Measurements from ENCODE around the gene BTBD1.

BTBD1 gene

GRCh38 chr15:83066734-83067637, at the start of gene BTBD1:
TSS of gene BTBD1 (minus strand) at chr15:83067252. CDS start at chr15:83067151, 101 bp downstream.
- peak; percentile 96 for DNase-seq

GRCh38 chr15:83115831-83116565, 48.9 kb upstream of the BTBD1 start:
- DNase-seq: no peak

GRCh38 chr15:83115410-83115809, 48.4 kb upstream of the BTBD1 start:
- no peak for DNase-seq

- DNase-seq: no peak
Observed at GRCh38 chr15:83114856-83115255, 47.8 kb upstream of the BTBD1 start.

- no peak for DNase-seq
Observed at GRCh38 chr15:83113881-83114674, 47.0 kb upstream of the BTBD1 start.

- DNase-seq: no peak
Observed at GRCh38 chr15:83112956-83113299, 45.9 kb upstream of the BTBD1 start.

- DNase-seq: peak; percentile 64
Observed at GRCh38 chr15:83112233-83112955, 45.3 kb upstream of the BTBD1 start.

GRCh38 chr15:83111149-83111548, 44.1 kb upstream of the BTBD1 start:
- no peak for DNase-seq

GRCh38 chr15:83110381-83110780, 43.3 kb upstream of the BTBD1 start:
- no peak for DNase-seq

GRCh38 chr15:83109532-83109931, 42.5 kb upstream of the BTBD1 start:
- no peak for DNase-seq

GRCh38 chr15:83108266-83109219, 41.5 kb upstream of the BTBD1 start:
- peak; percentile 36 for DNase-seq

- no peak for DNase-seq
Observed at GRCh38 chr15:83107841-83108181, 40.8 kb upstream of the BTBD1 start.

GRCh38 chr15:83106994-83107840, 40.2 kb upstream of the BTBD1 start, which contains the start of gene TM6SF1:
TSS of gene TM6SF1 (plus strand) at chr15:83107645. CDS start at chr15:83107681, 36 bp downstream.
- DNase-seq: no peak

GRCh38 chr15:83105440-83105839, 38.4 kb upstream of the BTBD1 start:
- no peak for DNase-seq

GRCh38 chr15:83104141-83104540, 37.1 kb upstream of the BTBD1 start:
- DNase-seq: no peak

- no peak for DNase-seq
Observed at GRCh38 chr15:83102346-83102745, 35.3 kb upstream of the BTBD1 start.

- DNase-seq: no peak
Observed at GRCh38 chr15:83100097-83100646, 33.1 kb upstream of the BTBD1 start.

- no peak for DNase-seq
Observed at GRCh38 chr15:83099290-83099689, 32.2 kb upstream of the BTBD1 start.

- DNase-seq: no peak
Observed at GRCh38 chr15:83098079-83098478, 31.0 kb upstream of the BTBD1 start.

- DNase-seq: no peak
Observed at GRCh38 chr15:83094583-83094982, 27.5 kb upstream of the BTBD1 start.
